H1 (cell line): ENCODE data around the gene FBLIM1. TPM values are rescaled to one million over a fixed set of nuclear protein-coding genes. Genes with fewer than 3 reads are reported as not detected.

ENCODE experiments used
- CTCF ChIA-PET: fragments of 300-600 bp; sonication (Branson Sonifier 250); formaldehyde crosslinking; loops from one replicate; lab custom pipeline; 2021; ENCODE audit not compliant: partially characterized antibody; lab: Charles Lee
- POLR2A ChIA-PET: fragments of 300-600 bp; sonication (Branson Sonifier 250); formaldehyde crosslinking; loops from one replicate; lab custom pipeline; 2021; ENCODE audit warnings: inconsistent platforms; ENCODE audit not compliant: partially characterized antibody; lab: Charles Lee
- DNase-seq, 2 experiments: peaks; one replicate each; pipeline versions ENCODE4 v3.0.0 to v3.0.0-alpha.2; 2010 to 2022; ENCODE audit warnings: low spot score in 2 of 2, low read depth in 1 of 2, mixed read lengths in 1 of 2
- FAIRE-seq: peaks from 2 replicates; lab custom pipeline; 2011; peaks lifted over from hg19 to GRCh38; lab: Jason Lieb, UNC
- H2AFZ ChIP-seq: 2 replicates; pipeline ENCODE4 v1.8.1; 2012; ENCODE audit warnings: low read length, inconsistent platforms
- H2AK5ac ChIP-seq: 2 replicates; pipeline ENCODE4 v1.6.1; 2013; ENCODE audit warnings: low read depth, low read length
- H2BK120ac ChIP-seq: replicated peaks from 2 replicates; pipeline ENCODE3; 2013; ENCODE audit warnings: low read depth, low read length, inconsistent platforms
- H2BK12ac ChIP-seq: 2 replicates; pipeline ENCODE4 v1.6.1; 2013; ENCODE audit warnings: low read depth, low read length
- H2BK15ac ChIP-seq: 2 replicates; pipeline ENCODE4 v1.6.1; 2013; ENCODE audit warnings: low read length
- H2BK20ac ChIP-seq: 2 replicates; pipeline ENCODE4 v1.6.1; 2013; ENCODE audit warnings: low read length
- H2BK5ac ChIP-seq: 2 replicates; pipeline ENCODE4 v1.6.1; 2013; ENCODE audit warnings: low read depth, low read length
- H3K14ac ChIP-seq: 2 replicates; pipeline ENCODE4 v1.6.1; 2013; ENCODE audit warnings: inconsistent platforms; ENCODE audit not compliant: insufficient read length
- H3K18ac ChIP-seq: 2 replicates; pipeline ENCODE4 v1.6.1; 2013; ENCODE audit warnings: low read length; ENCODE audit errors: extremely low read depth
- H3K23ac ChIP-seq: 2 replicates; pipeline ENCODE4 v1.6.1; 2013; ENCODE audit warnings: inconsistent platforms; ENCODE audit not compliant: insufficient read length
- H3K23me2 ChIP-seq: 2 replicates; pipeline ENCODE4 v1.6.1; 2013; ENCODE audit warnings: low read depth, low read length
- H3K27ac ChIP-seq: 2 replicates; pipeline ENCODE4 v1.6.1; 2011; ENCODE audit warnings: low read depth, low read length, inconsistent platforms
- H3K27me3 ChIP-seq, 4 experiments: replicated peaks in 1 of 4; 1 replicate in 1 of 4; 2 replicates in 3 of 4; pipeline versions ENCODE4 v1.6.1 to v1.8.1; 2011 to 2013; ENCODE audit warnings: low read length in 3 of 4, mild to moderate bottlenecking in 3 of 4, inconsistent platforms in 2 of 4, mixed read lengths in 2 of 4, moderate library complexity in 1 of 4; ENCODE audit not compliant: control insufficient read depth in 3 of 4, insufficient read depth in 3 of 4; ENCODE audit errors: extremely low read depth in 1 of 4
- H3K36me3 ChIP-seq, 4 experiments: 2 replicates each; pipeline versions ENCODE4 v1.6.1 to v1.8.1; 2011 to 2013; ENCODE audit warnings: mild to moderate bottlenecking in 4 of 4, low read length in 3 of 4, moderate library complexity in 2 of 4, control low read depth in 1 of 4, inconsistent platforms in 1 of 4; ENCODE audit not compliant: insufficient read depth in 4 of 4, control insufficient read depth in 2 of 4
- H3K4ac ChIP-seq: replicated peaks from 2 replicates; pipeline ENCODE3; 2013; ENCODE audit warnings: low read length, low read depth, mixed read lengths, inconsistent platforms; ENCODE audit not compliant: insufficient read length
- H3K4me1 ChIP-seq, 4 experiments: replicated peaks in 1 of 4; 1 replicate in 1 of 4; 2 replicates in 3 of 4; pipeline versions ENCODE4 v1.6.1 to v1.8.1; 2011 to 2013; ENCODE audit warnings: low read length in 3 of 4, inconsistent platforms in 2 of 4, mixed read lengths in 1 of 4; ENCODE audit not compliant: insufficient read depth in 4 of 4, control insufficient read depth in 3 of 4
- H3K4me2 ChIP-seq, 2 experiments: 2 replicates each; pipeline versions ENCODE4 v1.6.1 to v1.8.1; 2011 to 2013; ENCODE audit warnings: low read depth in 2 of 2, low read length in 2 of 2, control low read depth in 1 of 2, inconsistent platforms in 1 of 2, mild to moderate bottlenecking in 1 of 2; ENCODE audit not compliant: insufficient read depth in 1 of 2
- H3K4me3 ChIP-seq, 4 experiments: fragments of 200-600, 300-600 bp in 1 of 4; sonication (generic), shearing (Covaris generic), sonication (Bioruptor Twin) in 1 of 4; 2 replicates each; pipeline versions ENCODE4 v1.5.1 to v1.8.1; 2011 to 2016; ENCODE audit warnings: low read length in 4 of 4, low read depth in 3 of 4, control low read depth in 2 of 4, inconsistent platforms in 2 of 4, mild to moderate bottlenecking in 2 of 4, mixed read lengths in 1 of 4, moderate library complexity in 1 of 4; ENCODE audit not compliant: insufficient read depth in 2 of 4; ENCODE audit errors: extremely low read depth in 1 of 4
- H3K56ac ChIP-seq: replicated peaks from 2 replicates; pipeline ENCODE3; 2013; ENCODE audit warnings: low read depth, mild to moderate bottlenecking, mixed read lengths, low read length, inconsistent platforms; ENCODE audit not compliant: insufficient read length
- H3K79me1 ChIP-seq: 2 replicates; pipeline ENCODE4 v1.6.1; 2013; ENCODE audit warnings: low read depth, low read length, control low read depth
- H3K79me2 ChIP-seq, 2 experiments: 2 replicates each; pipeline versions ENCODE4 v1.6.1 to v1.8.1; 2012 to 2013; ENCODE audit warnings: low read length in 2 of 2, mild to moderate bottlenecking in 2 of 2, inconsistent platforms in 1 of 2; ENCODE audit not compliant: insufficient read depth in 2 of 2, control insufficient read depth in 1 of 2
- H3K9ac ChIP-seq, 4 experiments: replicated peaks in 1 of 4; 1 replicate in 1 of 4; 2 replicates in 3 of 4; pipeline versions ENCODE4 v1.6.1 to v1.8.1; 2011 to 2013; ENCODE audit warnings: low read depth in 3 of 4, low read length in 3 of 4, control low read depth in 2 of 4, mild to moderate bottlenecking in 2 of 4, moderate library complexity in 2 of 4, inconsistent platforms in 1 of 4; ENCODE audit errors: extremely low read depth in 1 of 4
- H3K9me3 ChIP-seq, 2 experiments: 2 replicates each; pipeline versions ENCODE4 v1.6.1 to v1.8.1; 2012 to 2013; ENCODE audit warnings: mild to moderate bottlenecking in 2 of 2, moderate library complexity in 2 of 2, control low read depth in 1 of 2, inconsistent platforms in 1 of 2, low read depth in 1 of 2, low read length in 1 of 2, mixed read lengths in 1 of 2; ENCODE audit not compliant: insufficient read depth in 2 of 2
- H4K20me1 ChIP-seq, 2 experiments: replicated peaks in 1 of 2; 2 replicates each; pipeline versions ENCODE3 to v1.8.1; 2011 to 2013; ENCODE audit warnings: inconsistent platforms in 2 of 2, low read length in 2 of 2, mild to moderate bottlenecking in 1 of 2; ENCODE audit not compliant: insufficient read depth in 2 of 2, control insufficient read depth in 1 of 2
- H4K5ac ChIP-seq: 2 replicates; pipeline ENCODE4 v1.6.1; 2013; ENCODE audit warnings: low read length, low read depth, mixed read lengths, inconsistent platforms; ENCODE audit not compliant: insufficient read length
- H4K8ac ChIP-seq: 2 replicates; pipeline ENCODE4 v1.8.0; 2013; ENCODE audit warnings: mild to moderate bottlenecking, moderate library complexity, low read length, inconsistent platforms; ENCODE audit not compliant: insufficient read depth; ENCODE audit errors: extremely low read depth
- H4K91ac ChIP-seq: replicated peaks from 2 replicates; pipeline ENCODE3; 2013; ENCODE audit warnings: low read length, mixed read lengths, inconsistent platforms; ENCODE audit not compliant: insufficient read length
- EGR1 ChIP-seq: IDR thresholded peaks from 2 replicates; pipeline ENCODE4 v1.6.1; 2011; ENCODE audit warnings: low read depth, low read length, borderline replicate concordance
- FOSL1 ChIP-seq: IDR thresholded peaks from 2 replicates; pipeline ENCODE4 v1.6.1; 2011; ENCODE audit warnings: mild to moderate bottlenecking, low read depth, low read length, moderate library complexity; ENCODE audit not compliant: insufficient read depth
- GTF2F1 ChIP-seq: IDR thresholded peaks from 2 replicates; pipeline ENCODE4 v1.6.1; 2012; ENCODE audit warnings: low read depth, low read length, improper control_type of control experiment, borderline replicate concordance
- MAFK ChIP-seq: IDR thresholded peaks from 2 replicates; pipeline ENCODE4 v1.6.1; 2012; ENCODE audit warnings: low read depth, mild to moderate bottlenecking, improper control_type of control experiment, low read length
- MAX ChIP-seq: IDR thresholded peaks from 2 replicates; pipeline ENCODE4 v1.6.1; 2012; ENCODE audit warnings: inconsistent platforms
- NRF1 ChIP-seq: IDR thresholded peaks from 2 replicates; pipeline ENCODE4 v1.6.1; 2011; ENCODE audit warnings: mild to moderate bottlenecking, low read depth, low read length, improper control_type of control experiment
- SAP30 ChIP-seq: fragments of 300-600 bp; sonication (generic); IDR thresholded peaks from 2 replicates; pipeline ENCODE4 v1.7.1; 2012; ENCODE audit warnings: low read length, moderate library complexity, mild to moderate bottlenecking, inconsistent platforms; ENCODE audit not compliant: insufficient read depth, insufficient replicate concordance
- WGBS, 2 experiments: shearing (Covaris generic) in 1 of 2; methylation state at CpG; one replicate each; pipeline versions ENCODE4 v1.1.6 to v1.1.7; 2013 to 2015; ENCODE audit warnings: low lambda C conversion rate in 2 of 2, mixed read lengths in 2 of 2, inconsistent platforms in 1 of 2, low coverage in 1 of 2, missing lambda C conversion rate in 1 of 2; ENCODE audit not compliant: insufficient replicate concordance in 2 of 2, insufficient coverage in 1 of 2, insufficient read length in 1 of 2; ENCODE audit errors: extremely low coverage in 1 of 2, missing lambda C conversion rate in 1 of 2; 5-methylcytosine and 5-hydroxymethylcytosine counted together
- polyA plus RNA-seq, 7 experiments: library from polyadenylated mRNA; depleted of rRNA in 3 of 7; stranded (reverse) in 5 of 7; unstranded in 2 of 7; fragments of >200 nt in 5 of 7; fragments of 200-250 nt in 2 of 7; gene quantifications; 1 replicate in 5 of 7; 2 replicates in 1 of 7; 4 replicates in 1 of 7; pipeline versions ENCODE4 v1.2.1 to v1.2.3, GENCODE V29; 2011 to 2013; ENCODE audit warnings: missing spikeins in 2 of 7, mixed read lengths in 2 of 7
- total RNA-seq: library from RNA; stranded (reverse); fragmentation: NEBNext Ultra II Directional; extraction: Animal tissue kit (Norgen Biotek cat#: 25700); gene quantifications from 2 replicates; pipeline ENCODE4 v1.2.1, GENCODE V29; 2021

FBLIM1 gene
- total and polyA plus RNA-seq, 2 of the 8 experiments (the other 6 are each of a cell fraction or from before 2014, with no cell fraction given), result 66.6 to 66.7 TPM

- no peak overlapping the region for H4K8ac ChIP-seq
- no peak overlapping the region for H4K91ac ChIP-seq
- no peak overlapping the region for H2AK5ac ChIP-seq
- no peak overlapping the region for H3K14ac ChIP-seq
- no peak overlapping the region for H2BK5ac ChIP-seq
- no peak overlapping the region for H2BK20ac ChIP-seq
- CTCF ChIA-PET, result interaction anchor here (0.7 to 1.0 kb wide), 3 partner anchors 12 to 17 kb away, joined by 3 to 4 read pairs (median 3); no protein-coding TSS in a partner anchor
- peaks cover 4 to 16% (median 11%) of the 10 kb centered on the region in 4 experiments; a peak in 5 of 8 replicates for H3K36me3 ChIP-seq
- no peak overlapping the region for H3K4ac ChIP-seq
- no peaks in the 10 kb centered on the region for H3K79me2 ChIP-seq
- no peaks in the 10 kb centered on the region for H4K20me1 ChIP-seq
- H3K4me3 ChIP-seq, result no peak overlapping the region
- DNase-seq, result no peak
- H3K9me3 ChIP-seq, result no peaks in the 10 kb centered on the region
- H3K56ac ChIP-seq, result no peak overlapping the region
- H3K79me1 ChIP-seq, result no peaks in the 10 kb centered on the region
- H2BK12ac ChIP-seq, result no peak overlapping the region
- H3K4me2 ChIP-seq, result no peak overlapping the region
- H2AFZ ChIP-seq, result no peak overlapping the region
- POLR2A ChIA-PET, result interaction anchor here (1.7 kb wide), 1 partner anchor 14 kb away, joined by 4 read pairs; no protein-coding TSS in a partner anchor
- no peak overlapping the region for H3K23ac ChIP-seq
- H4K5ac ChIP-seq, result no peak overlapping the region
- H3K27ac ChIP-seq, result no peak overlapping the region
- no peak overlapping the region for H3K18ac ChIP-seq
- H3K9ac ChIP-seq, result no peak overlapping the region
- FAIRE-seq, result no peak
- H3K4me1 ChIP-seq, result no peaks in the 10 kb centered on the region
- H3K27me3 ChIP-seq, result no peaks in the 10 kb centered on the region; a peak in 1 of 7 replicates
- no peak overlapping the region for H2BK120ac ChIP-seq
- no peaks in the 10 kb centered on the region for H3K23me2 ChIP-seq
- 95% methylated on average over 13 of the region's 13 CpGs; no CpG with 5 or more reads in 1 of the 2 experiments for WGBS, 2 experiments
- no peak overlapping the region for H2BK15ac ChIP-seq
- TF ChIP-seq GTF2F1 (no peak), MAFK (no peak), FOSL1 (no peak), MAX (no peak), NRF1 (no peak), SAP30 (no peak), EGR1 (no peak)
Measured at GRCh38 chr1:15722836-15723532, 35.6 kb upstream of the FBLIM1 start.
